AG09309 (cell line): ENCODE results near the gene NEDD8.

ENCODE experiments used
- DNase-seq: peaks from one replicate; pipeline ENCODE4 v3.0.0-alpha.2; 2010; ENCODE audit warnings: low read depth
- H3K4me3 ChIP-seq: 2 replicates; pipeline ENCODE4 v1.5.1; 2011; ENCODE audit warnings: mild to moderate bottlenecking, low read depth, low read length, moderate library complexity; ENCODE audit not compliant: control insufficient read depth
- TF ChIP-seq, protein P1 (sequence below): IDR thresholded peaks from 2 replicates; pipeline ENCODE4 v1.5.1; 2011; ENCODE audit warnings: mild to moderate bottlenecking, low read depth, low read length, inconsistent platforms; ENCODE audit not compliant: insufficient read depth, control insufficient read depth; ENCODE audit errors: missing control alignments

Gene NEDD8

DNA sequence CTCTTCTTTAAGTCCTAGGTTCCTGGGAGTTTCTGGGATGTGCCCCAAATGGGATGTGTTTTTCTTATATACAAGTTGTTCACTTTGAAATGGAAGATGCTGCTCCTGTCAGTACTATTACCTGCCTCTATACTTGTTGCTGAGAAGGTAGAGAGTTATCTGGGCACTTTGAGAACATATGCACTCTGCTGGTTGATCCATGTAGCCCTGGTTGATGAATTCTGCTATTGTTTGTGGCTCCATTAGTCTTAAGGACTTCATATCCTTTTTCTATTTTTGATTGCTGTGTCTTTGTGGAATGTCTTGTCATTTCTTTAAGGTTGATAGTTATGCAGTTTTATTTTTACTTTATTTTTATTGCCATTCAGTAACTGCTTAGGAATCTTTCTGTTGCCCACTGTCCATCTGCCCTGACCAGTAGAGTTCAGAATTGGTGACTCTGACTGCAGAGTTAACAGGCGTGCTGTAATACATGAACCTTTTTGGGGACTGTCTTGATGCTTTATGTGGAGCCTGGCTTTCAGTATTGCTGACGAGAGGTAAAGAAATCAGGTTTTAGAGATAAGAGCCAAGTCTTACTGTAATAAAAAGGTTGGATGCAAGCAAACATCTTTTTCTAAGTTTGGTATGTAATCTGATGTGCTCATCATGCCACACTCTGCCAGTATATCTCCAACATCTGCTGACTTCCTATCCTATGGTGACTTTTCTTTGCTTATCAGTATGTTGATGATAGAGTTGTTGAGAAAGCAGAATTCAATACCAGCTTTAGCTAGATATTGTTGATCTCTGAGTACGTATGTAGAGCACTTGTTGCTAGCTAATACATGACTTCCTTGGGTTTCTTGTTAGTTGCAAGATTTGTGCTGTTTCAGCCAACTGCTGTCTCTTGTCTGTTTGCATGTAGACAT is 2.2 kb upstream of the NEDD8 start:
- no peak for DNase-seq
- H3K4me3 ChIP-seq: no peak overlapping the region
- TF ChIP-seq, protein P1, sequence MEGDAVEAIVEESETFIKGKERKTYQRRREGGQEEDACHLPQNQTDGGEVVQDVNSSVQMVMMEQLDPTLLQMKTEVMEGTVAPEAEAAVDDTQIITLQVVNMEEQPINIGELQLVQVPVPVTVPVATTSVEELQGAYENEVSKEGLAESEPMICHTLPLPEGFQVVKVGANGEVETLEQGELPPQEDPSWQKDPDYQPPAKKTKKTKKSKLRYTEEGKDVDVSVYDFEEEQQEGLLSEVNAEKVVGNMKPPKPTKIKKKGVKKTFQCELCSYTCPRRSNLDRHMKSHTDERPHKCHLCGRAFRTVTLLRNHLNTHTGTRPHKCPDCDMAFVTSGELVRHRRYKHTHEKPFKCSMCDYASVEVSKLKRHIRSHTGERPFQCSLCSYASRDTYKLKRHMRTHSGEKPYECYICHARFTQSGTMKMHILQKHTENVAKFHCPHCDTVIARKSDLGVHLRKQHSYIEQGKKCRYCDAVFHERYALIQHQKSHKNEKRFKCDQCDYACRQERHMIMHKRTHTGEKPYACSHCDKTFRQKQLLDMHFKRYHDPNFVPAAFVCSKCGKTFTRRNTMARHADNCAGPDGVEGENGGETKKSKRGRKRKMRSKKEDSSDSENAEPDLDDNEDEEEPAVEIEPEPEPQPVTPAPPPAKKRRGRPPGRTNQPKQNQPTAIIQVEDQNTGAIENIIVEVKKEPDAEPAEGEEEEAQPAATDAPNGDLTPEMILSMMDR: no peak

DNA sequence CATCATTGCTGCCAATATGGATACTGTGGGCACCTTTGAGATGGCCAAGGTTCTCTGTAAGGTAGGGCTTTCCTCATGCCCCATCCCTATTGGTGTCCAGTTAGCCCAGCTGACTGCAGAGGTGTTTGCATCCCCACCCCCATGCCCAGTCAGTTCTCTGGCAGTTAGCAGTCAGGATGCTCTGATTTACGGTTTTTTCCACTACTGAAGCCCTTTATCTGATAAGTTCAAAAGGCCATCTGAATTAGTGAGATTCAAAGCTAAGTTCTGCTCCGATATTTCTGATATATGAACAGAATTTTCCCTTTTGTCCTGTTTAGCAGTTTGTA is 1.3 kb upstream of the NEDD8 start:
- TF ChIP-seq, protein P1: no peak
- peak overlapping the region; percentile 66 for H3K4me3 ChIP-seq
- DNase-seq: no peak

DNA sequence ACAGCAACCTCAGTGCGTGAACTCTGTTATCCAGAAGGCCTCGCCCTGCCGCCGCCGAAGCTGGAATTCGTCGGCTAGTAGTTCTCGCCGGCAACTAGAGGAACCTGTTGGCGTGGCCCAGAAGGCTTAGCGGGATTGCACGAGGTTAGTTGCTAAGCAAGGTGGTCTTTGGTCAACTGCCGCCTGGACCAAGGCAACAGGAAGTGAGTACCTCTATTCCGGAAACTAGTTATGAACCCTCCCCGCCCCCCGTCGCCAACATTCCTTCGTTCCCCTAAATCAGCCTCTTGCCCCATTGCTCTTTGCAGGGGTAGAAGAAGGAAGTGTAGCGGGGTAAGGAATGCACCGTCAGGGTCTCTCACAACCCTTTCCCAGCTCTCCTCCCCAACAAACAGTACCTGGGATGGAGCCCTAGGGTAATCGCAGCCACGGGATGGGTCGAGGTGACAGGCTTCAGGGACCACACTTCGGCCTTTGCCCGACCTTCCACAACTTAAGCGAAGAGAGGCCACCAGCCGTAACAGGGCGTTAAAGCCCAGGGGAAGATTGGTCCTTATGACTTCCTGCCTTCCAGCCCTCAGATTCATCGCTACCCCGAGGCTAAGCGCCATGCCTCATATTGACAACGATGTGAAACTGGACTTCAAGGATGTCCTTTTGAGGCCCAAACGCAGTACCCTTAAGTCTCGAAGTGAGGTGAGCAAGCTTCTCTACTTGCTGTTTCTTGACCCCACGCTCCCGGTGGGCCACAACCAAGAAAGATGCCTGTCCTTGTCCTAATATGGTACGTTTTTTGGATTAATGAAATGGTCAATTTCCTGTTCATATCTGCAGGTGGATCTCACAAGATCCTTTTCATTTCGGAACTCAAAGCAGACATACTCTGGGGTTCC is 724 bp upstream of the NEDD8 start, which contains the start of gene GMPR2:
Gene GMPR2, plus strand, starts transcription at position 285 of the 893 bp plus-strand sequence. Its CDS starts 325 bp downstream, at position 610.
- TF ChIP-seq, protein P1: no peak
- DNase-seq: no peak

DNA sequence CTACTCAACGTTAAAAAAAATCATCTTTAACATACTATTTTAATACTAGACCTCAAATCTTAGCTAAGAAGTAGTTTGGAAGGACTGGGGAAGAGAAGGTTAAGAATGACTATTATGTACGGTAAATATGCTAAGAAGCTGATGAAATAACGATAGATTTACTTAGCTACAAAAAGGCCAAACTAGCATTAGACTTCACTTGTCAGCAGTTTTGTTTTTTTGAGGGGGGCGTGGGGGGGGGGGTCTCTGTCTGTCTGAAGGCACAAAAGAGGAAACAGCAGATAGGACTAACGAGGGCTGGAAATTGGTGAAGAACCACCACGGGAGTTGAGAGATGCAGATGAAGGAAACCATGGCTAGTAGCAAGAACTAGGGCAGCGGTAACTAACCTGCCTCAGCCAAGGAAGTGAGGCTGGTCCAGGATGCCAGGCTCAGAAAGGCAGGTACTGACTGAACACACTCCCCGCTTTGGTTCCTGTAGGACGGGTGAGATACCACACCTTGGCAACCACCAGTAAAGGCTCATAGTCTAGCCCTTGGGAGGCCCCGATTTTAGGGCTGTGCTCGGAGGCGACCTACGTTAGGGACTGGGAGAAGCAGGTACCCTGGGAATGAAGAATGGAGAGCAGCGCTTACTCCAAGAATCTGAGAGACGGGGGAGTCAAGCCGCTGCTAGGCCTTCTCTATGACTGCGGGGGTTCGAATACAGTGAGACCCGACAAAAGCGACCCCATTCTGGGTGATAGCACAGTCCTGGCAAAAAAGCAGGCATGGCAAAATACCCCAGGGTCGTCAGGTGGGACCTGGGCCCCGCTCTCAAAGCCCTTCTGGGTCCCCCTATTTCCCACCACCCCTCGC is 675 bp downstream of the NEDD8 start:
- peak overlapping the region; percentile 66 for H3K4me3 ChIP-seq
- TF ChIP-seq, protein P1: no peak
- no peak for DNase-seq

More for the DNA sequence above, 724 bp upstream of the NEDD8 start, which contains the start of gene GMPR2:
- peak within 1 kb of the TSS; percentile 66 for H3K4me3 ChIP-seq

DNA sequence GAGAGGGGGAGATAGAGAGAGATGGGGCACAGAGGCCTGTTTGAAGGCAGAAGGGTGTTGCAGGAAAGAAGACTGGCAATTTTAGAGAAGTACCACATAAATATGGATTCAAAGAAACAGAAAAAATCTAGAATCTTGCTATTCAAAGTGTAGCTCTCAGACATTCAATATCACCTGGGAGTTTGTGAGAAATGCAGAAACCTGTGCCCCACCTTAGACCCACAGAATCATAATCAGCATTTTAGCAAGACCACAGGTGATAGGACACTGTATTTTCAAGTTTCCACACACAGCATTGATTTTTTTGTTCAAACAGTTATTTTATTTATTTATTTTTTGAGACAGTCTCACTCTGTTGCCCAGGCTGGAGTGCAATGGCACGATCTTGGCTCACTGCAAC is 3.3 kb downstream of the NEDD8 start:
- no peak overlapping the region for H3K4me3 ChIP-seq
- TF ChIP-seq, protein P1: no peak
- DNase-seq: no peak

DNA sequence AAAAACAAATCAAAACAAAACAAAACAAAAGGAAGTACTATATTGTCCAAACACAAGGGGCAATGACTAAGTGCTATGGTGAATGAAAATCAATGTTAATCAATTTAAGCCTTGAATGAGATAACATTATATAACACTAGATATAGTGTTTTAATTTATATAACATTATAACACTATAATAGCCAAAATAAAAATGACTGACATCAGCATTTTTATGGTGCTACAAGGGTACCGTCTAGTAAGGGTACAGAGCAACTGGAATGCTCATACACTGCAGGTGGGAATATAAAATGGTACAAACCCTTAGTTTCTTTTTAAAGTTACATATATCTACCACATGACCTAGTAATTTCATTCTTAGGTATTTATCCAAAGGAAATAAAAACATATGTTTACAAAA is 5.7 kb downstream of the NEDD8 start:
- TF ChIP-seq, protein P1: no peak
- no peak for DNase-seq
- no peak overlapping the region for H3K4me3 ChIP-seq
